K562 (cell line): ENCODE measurements around the gene EFHB. TPM values are rescaled to one million over a fixed set of nuclear protein-coding genes. Genes with fewer than 3 reads are reported as not detected.

Source experiments
- BRD9 ChIP-seq: fragments of 450-650 bp; IDR thresholded peaks from 2 replicates; pipeline ENCODE4 v1.6.1; 2018; ENCODE audit warnings: low read depth; ENCODE audit not compliant: partially characterized antibody
- EGR1 ChIP-seq: fragments of 450-650 bp; conservative IDR thresholded peaks from 2 replicates; pipeline ENCODE4 v1.6.1; 2017; ENCODE audit warnings: mild to moderate bottlenecking
- FOXK1 ChIP-seq: sonication (generic); formaldehyde crosslinking; IDR thresholded peaks from 2 replicates; pipeline ENCODE4 v1.8.0; 2022; ENCODE audit warnings: missing genetic modification reagents, mild to moderate bottlenecking, borderline replicate concordance
- GATA2 ChIP-seq: sonication (generic); formaldehyde crosslinking; IDR thresholded peaks from 2 replicates; pipeline ENCODE4 v1.4.0; 2020; ENCODE audit warnings: mild to moderate bottlenecking, missing genetic modification reagents
- HEY1 ChIP-seq: fragments of 250-450 bp; sonication (Bioruptor Pico); IDR thresholded peaks from 2 replicates; pipeline ENCODE4 v1.5.0; 2020; ENCODE audit warnings: mild to moderate bottlenecking, moderate library complexity, borderline replicate concordance
- HIVEP1 ChIP-seq: fragments of 250-450 bp; sonication (Bioruptor Pico); IDR thresholded peaks from 2 replicates; pipeline ENCODE4 v1.4.0; 2020; ENCODE audit warnings: mild to moderate bottlenecking
- ILK ChIP-seq: fragments of 450-650 bp; IDR thresholded peaks from 2 replicates; pipeline ENCODE4 v1.6.1; 2016; ENCODE audit warnings: missing genetic modification characterization, low read depth, mild to moderate bottlenecking, missing compliant biosample characterization, moderate library complexity, borderline replicate concordance
- MAFK ChIP-seq: IDR thresholded peaks from 2 replicates; pipeline ENCODE4 v1.6.1; 2011; ENCODE audit warnings: low read length, improper control_type of control experiment
- MYC ChIP-seq, 2 experiments: fragments of 250-450 bp in 1 of 2; sonication (Bioruptor Pico) in 1 of 2; IDR thresholded peaks; 2 replicates each; pipeline versions ENCODE4 v1.5.1 to v1.6.1; 2012 to 2021; ENCODE audit warnings: low read depth in 2 of 2, borderline replicate concordance in 1 of 2, improper control_type of control experiment in 1 of 2, low read length in 1 of 2, mild to moderate bottlenecking in 1 of 2, moderate library complexity in 1 of 2
- NR2F6 ChIP-seq: fragments of 450-650 bp; formaldehyde crosslinking; IDR thresholded peaks from 2 replicates; pipeline ENCODE4 v1.4.0; 2020; ENCODE audit warnings: mild to moderate bottlenecking
- SMAD4 ChIP-seq: fragments of 250-450 bp; sonication (Bioruptor Pico); conservative IDR thresholded peaks from 2 replicates; pipeline ENCODE4 v1.8.0; 2021; ENCODE audit warnings: inconsistent platforms, mild to moderate bottlenecking, moderate library complexity
- SMARCA4 ChIP-seq: fragments of 450-650 bp; IDR thresholded peaks from 2 replicates; pipeline ENCODE4 v1.6.1; 2016
- STAG1 ChIP-seq: sonication (generic); formaldehyde crosslinking; IDR thresholded peaks from 2 replicates; pipeline ENCODE4 v1.5.0; 2020; ENCODE audit warnings: missing genetic modification reagents, borderline replicate concordance
- TEAD1 ChIP-seq, 2 experiments: fragments of 450-650 bp in 1 of 2; sonication (generic) in 1 of 2; formaldehyde crosslinking; IDR thresholded peaks; 2 replicates each; pipeline versions ENCODE4 v1.4.0 to v1.8.0; 2020 to 2022; ENCODE audit warnings: mild to moderate bottlenecking in 2 of 2, missing genetic modification reagents in 1 of 2
- TGIF2 ChIP-seq: sonication (generic); formaldehyde crosslinking; IDR thresholded peaks from 2 replicates; pipeline ENCODE4 v1.8.1; 2022; ENCODE audit warnings: mild to moderate bottlenecking, missing genetic modification reagents, moderate library complexity
- ZC3H11A ChIP-seq: IDR thresholded peaks from 2 replicates; pipeline ENCODE4 v1.6.1; 2012; ENCODE audit warnings: low read depth, low read length, improper control_type of control experiment
- ZNF140 ChIP-seq: fragments of 250-450 bp; sonication (Bioruptor Pico); IDR thresholded peaks from 2 replicates; pipeline ENCODE4 v1.8.0; 2021; ENCODE audit warnings: moderate library complexity, mild to moderate bottlenecking, inconsistent platforms
- ZNF274 ChIP-seq: IDR thresholded peaks from 2 replicates; pipeline ENCODE4 v1.6.1; 2011; ENCODE audit warnings: low read depth, mild to moderate bottlenecking, low read length, moderate library complexity, borderline replicate concordance
- polyA plus RNA-seq, 8 experiments: library from polyadenylated mRNA; depleted of rRNA in 4 of 8; stranded (reverse) in 5 of 8; unstranded in 3 of 8; fragments of >200 nt; fragmentation: Nextera tagmentation in 2 of 8; fragmentation: Illumina TruSeq in 1 of 8; extraction: Ambion mirVana in 2 of 8; extraction: Trizol in 1 of 8; gene quantifications; 2 replicates each; pipeline versions ENCODE4 v1.2.1 to v1.2.3, GENCODE V29; 2011 to 2014; ENCODE audit warnings: inconsistent platforms in 1 of 8, missing spikeins in 1 of 8
- total RNA-seq, 7 experiments: library from RNA; depleted of rRNA in 6 of 7; stranded (reverse); fragments of >200 nt in 6 of 7; fragmentation: Illumina TruSeq in 2 of 7; extraction: Trizol in 2 of 7; gene quantifications; 2 replicates each; pipeline versions ENCODE4 v1.2.1 to v1.2.3, GENCODE V29; 2011 to 2021; ENCODE audit warnings: low replicate concordance in 1 of 7
- TF ChIP-seq, protein P1 (sequence below): fragments of 450-650 bp; formaldehyde crosslinking; IDR thresholded peaks from 2 replicates; pipeline ENCODE4 v1.4.0; 2020; ENCODE audit warnings: mild to moderate bottlenecking, mixed read lengths
- TF ChIP-seq, protein P2 (sequence below): fragments of 200-800 bp; sonication (Bioruptor generic); IDR thresholded peaks from 2 replicates; pipeline ENCODE4 v1.6.1; 2017; ENCODE audit warnings: missing genetic modification characterization, missing compliant biosample characterization
- TF ChIP-seq, protein P3 (sequence below): fragments of 250-450 bp; sonication (Bioruptor Pico); IDR thresholded peaks from 2 replicates; pipeline ENCODE4 v1.4.0; 2020

EFHB gene
- total and polyA plus RNA-seq, 9 of the 15 experiments (the other 6 are each of a cell fraction or from before 2014, with no cell fraction given): 1.5 to 4.0 (median 1.8) TPM

DNA sequence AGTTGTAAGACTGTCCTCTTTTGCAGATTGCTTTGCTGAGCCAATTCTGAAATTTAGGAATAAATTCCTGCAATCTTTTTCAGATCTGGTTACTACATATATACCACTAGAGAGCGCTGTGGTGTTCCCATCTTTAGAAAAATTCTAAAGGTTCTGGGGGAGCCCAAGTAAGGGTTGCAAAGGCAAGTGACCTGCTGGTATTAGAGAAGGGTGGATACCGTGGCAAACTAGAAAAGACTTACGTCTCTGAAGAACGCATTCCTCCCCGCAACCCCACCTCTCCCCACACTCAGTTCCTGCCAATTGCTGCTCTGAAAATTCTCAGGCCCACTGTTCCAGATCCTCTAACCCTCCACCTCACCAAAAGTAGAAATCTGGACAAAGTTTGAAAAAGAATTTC is 48.5 kb downstream of the EFHB start (continued):
- peak; percentile 56 for TF ChIP-seq BRD9
- 0 out of 2 replicates have a peak, but pooled peaks have one; percentile 30 for TF ChIP-seq MYC (IDR thresholded peaks at IDR 0.05; ENCODE audit: low read depth, low read length)
- no peak for TF ChIP-seq MYC (CRISPR knock-in tag; IDR thresholded peaks at IDR 0.05; ENCODE audit: borderline replicate concordance, low read depth)
- peak; percentile 3; the same call in 1 of the 2 replicates for TF ChIP-seq MAFK
- no peak for TF ChIP-seq EGR1
- no peak for TF ChIP-seq ZNF274
- no peak for TF ChIP-seq NR2F6 (CRISPR knock-in tag)
- TF ChIP-seq SMAD4 (CRISPR knock-in tag): no peak
- no peak for TF ChIP-seq STAG1 (CRISPR knock-in tag)
- TF ChIP-seq ILK (tag): no peak
- TF ChIP-seq TGIF2: no peak
- no peak for TF ChIP-seq FOXK1
- TF ChIP-seq, protein P1, sequence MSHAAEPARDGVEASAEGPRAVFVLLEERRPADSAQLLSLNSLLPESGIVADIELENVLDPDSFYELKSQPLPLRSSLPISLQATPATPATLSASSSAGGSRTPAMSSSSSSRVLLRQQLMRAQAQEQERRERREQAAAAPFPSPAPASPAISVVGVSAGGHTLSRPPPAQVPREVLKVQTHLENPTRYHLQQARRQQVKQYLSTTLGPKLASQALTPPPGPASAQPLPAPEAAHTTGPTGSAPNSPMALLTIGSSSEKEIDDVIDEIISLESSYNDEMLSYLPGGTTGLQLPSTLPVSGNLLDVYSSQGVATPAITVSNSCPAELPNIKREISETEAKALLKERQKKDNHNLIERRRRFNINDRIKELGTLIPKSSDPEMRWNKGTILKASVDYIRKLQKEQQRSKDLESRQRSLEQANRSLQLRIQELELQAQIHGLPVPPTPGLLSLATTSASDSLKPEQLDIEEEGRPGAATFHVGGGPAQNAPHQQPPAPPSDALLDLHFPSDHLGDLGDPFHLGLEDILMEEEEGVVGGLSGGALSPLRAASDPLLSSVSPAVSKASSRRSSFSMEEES (CRISPR knock-in tag): no peak
- TF ChIP-seq, protein P2, sequence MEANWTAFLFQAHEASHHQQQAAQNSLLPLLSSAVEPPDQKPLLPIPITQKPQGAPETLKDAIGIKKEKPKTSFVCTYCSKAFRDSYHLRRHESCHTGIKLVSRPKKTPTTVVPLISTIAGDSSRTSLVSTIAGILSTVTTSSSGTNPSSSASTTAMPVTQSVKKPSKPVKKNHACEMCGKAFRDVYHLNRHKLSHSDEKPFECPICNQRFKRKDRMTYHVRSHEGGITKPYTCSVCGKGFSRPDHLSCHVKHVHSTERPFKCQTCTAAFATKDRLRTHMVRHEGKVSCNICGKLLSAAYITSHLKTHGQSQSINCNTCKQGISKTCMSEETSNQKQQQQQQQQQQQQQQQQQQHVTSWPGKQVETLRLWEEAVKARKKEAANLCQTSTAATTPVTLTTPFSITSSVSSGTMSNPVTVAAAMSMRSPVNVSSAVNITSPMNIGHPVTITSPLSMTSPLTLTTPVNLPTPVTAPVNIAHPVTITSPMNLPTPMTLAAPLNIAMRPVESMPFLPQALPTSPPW (CRISPR knock-in tag): 0 out of 2 replicates have a peak, but pooled peaks have one; percentile 36
- TF ChIP-seq, protein P3, sequence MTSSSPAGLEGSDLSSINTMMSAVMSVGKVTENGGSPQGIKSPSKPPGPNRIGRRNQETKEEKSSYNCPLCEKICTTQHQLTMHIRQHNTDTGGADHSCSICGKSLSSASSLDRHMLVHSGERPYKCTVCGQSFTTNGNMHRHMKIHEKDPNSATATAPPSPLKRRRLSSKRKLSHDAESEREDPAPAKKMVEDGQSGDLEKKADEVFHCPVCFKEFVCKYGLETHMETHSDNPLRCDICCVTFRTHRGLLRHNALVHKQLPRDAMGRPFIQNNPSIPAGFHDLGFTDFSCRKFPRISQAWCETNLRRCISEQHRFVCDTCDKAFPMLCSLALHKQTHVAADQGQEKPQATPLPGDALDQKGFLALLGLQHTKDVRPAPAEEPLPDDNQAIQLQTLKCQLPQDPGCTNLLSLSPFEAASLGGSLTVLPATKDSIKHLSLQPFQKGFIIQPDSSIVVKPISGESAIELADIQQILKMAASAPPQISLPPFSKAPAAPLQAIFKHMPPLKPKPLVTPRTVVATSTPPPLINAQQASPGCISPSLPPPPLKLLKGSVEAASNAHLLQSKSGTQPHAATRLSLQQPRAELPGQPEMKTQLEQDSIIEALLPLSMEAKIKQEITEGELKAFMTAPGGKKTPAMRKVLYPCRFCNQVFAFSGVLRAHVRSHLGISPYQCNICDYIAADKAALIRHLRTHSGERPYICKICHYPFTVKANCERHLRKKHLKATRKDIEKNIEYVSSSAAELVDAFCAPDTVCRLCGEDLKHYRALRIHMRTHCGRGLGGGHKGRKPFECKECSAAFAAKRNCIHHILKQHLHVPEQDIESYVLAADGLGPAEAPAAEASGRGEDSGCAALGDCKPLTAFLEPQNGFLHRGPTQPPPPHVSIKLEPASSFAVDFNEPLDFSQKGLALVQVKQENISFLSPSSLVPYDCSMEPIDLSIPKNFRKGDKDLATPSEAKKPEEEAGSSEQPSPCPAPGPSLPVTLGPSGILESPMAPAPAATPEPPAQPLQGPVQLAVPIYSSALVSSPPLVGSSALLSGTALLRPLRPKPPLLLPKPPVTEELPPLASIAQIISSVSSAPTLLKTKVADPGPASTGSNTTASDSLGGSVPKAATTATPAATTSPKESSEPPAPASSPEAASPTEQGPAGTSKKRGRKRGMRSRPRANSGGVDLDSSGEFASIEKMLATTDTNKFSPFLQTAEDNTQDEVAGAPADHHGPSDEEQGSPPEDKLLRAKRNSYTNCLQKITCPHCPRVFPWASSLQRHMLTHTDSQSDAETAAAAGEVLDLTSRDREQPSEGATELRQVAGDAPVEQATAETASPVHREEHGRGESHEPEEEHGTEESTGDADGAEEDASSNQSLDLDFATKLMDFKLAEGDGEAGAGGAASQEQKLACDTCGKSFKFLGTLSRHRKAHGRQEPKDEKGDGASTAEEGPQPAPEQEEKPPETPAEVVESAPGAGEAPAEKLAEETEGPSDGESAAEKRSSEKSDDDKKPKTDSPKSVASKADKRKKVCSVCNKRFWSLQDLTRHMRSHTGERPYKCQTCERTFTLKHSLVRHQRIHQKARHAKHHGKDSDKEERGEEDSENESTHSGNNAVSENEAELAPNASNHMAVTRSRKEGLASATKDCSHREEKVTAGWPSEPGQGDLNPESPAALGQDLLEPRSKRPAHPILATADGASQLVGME (CRISPR knock-in tag): no peak
- peak; percentile 68 to 81; a peak in 3 of 4 replicates for TF ChIP-seq TEAD1 (CRISPR knock-in tag; IDR thresholded peaks at IDR 0.05)
- TF ChIP-seq HIVEP1 (CRISPR knock-in tag): no peak
- TF ChIP-seq ZNF140: no peak
- no peak for TF ChIP-seq HEY1 (CRISPR knock-in tag)
- TF ChIP-seq GATA2: peak; percentile 96
- TF ChIP-seq ZC3H11A: no peak
- no peak for TF ChIP-seq SMARCA4
